Nephron (organoid): ENCODE data around the gene ACACB.

Experiments used
- H3K27ac Mint-ChIP-seq, 3 experiments: 2 replicates each; pipeline ENCODE4 v1.8.0; 2020; ENCODE audit warnings: mixed read lengths in 3 of 3, mild to moderate bottlenecking in 2 of 3, moderate library complexity in 1 of 3
- H3K27me3 Mint-ChIP-seq: 2 replicates; pipeline ENCODE4 v1.8.0; 2021; ENCODE audit warnings: low read depth, mild to moderate bottlenecking, moderate library complexity, mixed read lengths
- H3K36me3 Mint-ChIP-seq: 2 replicates; pipeline ENCODE4 v1.8.0; 2020; ENCODE audit warnings: low read depth, mixed read lengths
- H3K4me1 Mint-ChIP-seq: 2 replicates; pipeline ENCODE4 v1.8.0; 2020; ENCODE audit warnings: mixed read lengths
- H3K4me3 Mint-ChIP-seq, 3 experiments: 2 replicates each; pipeline ENCODE4 v1.8.0; 2020; ENCODE audit warnings: mild to moderate bottlenecking in 3 of 3, mixed read lengths in 3 of 3, moderate library complexity in 2 of 3
- H3K9me3 Mint-ChIP-seq: 2 replicates; pipeline ENCODE4 v1.8.0; 2020; ENCODE audit warnings: mixed read lengths
- CTCF ChIP-seq, 3 experiments: fragments of 200-600 bp; sonication (generic); IDR thresholded peaks; one replicate each; pipeline ENCODE4 v1.5.0; 2021; ENCODE audit warnings: antibody characterized with exemption in 3 of 3; ENCODE audit not compliant: unreplicated experiment in 3 of 3

The ACACB gene

DNA sequence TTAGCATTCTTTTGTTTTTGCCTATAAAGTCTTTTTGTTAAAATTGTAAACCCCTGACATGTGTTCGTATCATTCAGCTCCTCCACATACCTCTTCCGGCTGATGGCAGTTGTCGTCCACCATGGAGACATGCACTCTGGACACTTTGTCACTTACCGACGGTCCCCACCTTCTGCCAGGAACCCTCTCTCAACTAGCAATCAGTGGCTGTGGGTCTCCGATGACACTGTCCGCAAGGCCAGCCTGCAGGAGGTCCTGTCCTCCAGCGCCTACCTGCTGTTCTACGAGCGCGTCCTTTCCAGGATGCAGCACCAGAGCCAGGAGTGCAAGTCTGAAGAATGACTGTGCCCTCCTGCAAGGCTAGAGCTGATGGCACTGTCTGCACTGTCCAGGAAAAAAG lies 30.8 kb upstream of the ACACB start:
- H3K27ac Mint-ChIP-seq = no peak overlapping the region

DNA sequence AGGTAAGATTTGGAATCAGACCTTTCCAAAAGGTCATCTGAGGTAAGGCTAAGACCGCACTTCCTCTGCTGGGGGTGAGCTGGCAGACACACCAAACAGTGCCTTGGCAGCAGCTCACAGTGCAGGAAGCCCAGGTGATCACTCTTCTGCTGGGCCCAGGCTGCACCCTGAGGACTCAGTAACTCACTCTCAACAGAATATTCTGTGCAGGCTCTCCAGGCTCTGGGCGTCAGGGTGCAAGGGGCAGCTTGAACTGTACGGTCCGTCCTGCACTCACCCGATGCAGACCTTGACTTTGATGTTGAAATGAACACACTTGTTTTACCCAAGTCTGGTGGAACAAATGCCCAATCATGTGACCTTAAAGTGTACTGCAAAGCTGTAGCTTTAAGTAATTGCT lies 29.1 kb upstream of the ACACB start:
- Mint-ChIP-seq H3K9me3 (no peaks in the 10 kb centered on the region), H3K4me1 (peaks cover 7% of the 10 kb centered on the region), H3K27me3 (no peaks in the 10 kb centered on the region), H3K27ac (no peak overlapping the region), H3K4me3 (no peak overlapping the region), H3K36me3 (peaks cover 53% of the 10 kb centered on the region)
- no peak for TF ChIP-seq CTCF (IDR thresholded peaks at IDR 0.05; ENCODE audit: unreplicated experiment in 3 of 3)

More for the DNA sequence above, 30.8 kb upstream of the ACACB start:
- Mint-ChIP-seq H3K4me3 (no peak overlapping the region), H3K4me1 (no peaks in the 10 kb centered on the region), H3K9me3 (no peaks in the 10 kb centered on the region), H3K27me3 (no peaks in the 10 kb centered on the region), H3K36me3 (peaks cover 62% of the 10 kb centered on the region)
- no peak for TF ChIP-seq CTCF (IDR thresholded peaks at IDR 0.05; ENCODE audit: unreplicated experiment in 3 of 3)

- Mint-ChIP-seq H3K9me3 (no peaks in the 10 kb centered on the region), H3K4me3 (no peak overlapping the region), H3K27ac (no peak overlapping the region), H3K27me3 (no peaks in the 10 kb centered on the region), H3K4me1 (peaks cover 21% of the 10 kb centered on the region), H3K36me3 (peaks cover 45% of the 10 kb centered on the region)
- TF ChIP-seq CTCF (IDR thresholded peaks at IDR 0.05; ENCODE audit: unreplicated experiment in 3 of 3) = no peak
Measured at GRCh38 chr12:109088818-109089217, 27.6 kb upstream of the ACACB start.

DNA sequence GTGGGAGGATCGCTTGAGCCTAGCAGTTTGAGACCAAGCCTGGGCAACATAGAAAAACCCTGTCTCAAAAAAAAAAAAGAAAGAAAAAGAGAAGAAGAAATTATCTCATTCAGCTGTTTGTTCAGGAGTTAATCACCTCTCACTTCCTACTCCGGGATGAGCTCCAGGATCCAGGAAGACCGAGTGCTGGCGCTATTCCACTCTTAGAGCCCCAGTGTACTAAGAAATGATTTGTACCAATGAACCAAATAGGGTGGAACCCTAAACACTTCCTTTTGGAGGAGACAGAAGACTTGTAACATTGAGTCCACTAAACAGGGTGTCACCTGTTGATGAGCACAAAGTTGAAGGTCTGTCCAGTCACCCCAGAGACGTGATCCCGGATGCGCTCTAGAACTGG lies 26.7 kb upstream of the ACACB start:
- Mint-ChIP-seq H3K9me3 (no peaks in the 10 kb centered on the region), H3K36me3 (peaks cover 41% of the 10 kb centered on the region), H3K27me3 (no peaks in the 10 kb centered on the region), H3K27ac (no peak overlapping the region), H3K4me3 (peak overlapping the region in 2 of 3 experiments; percentile 19 to 37), H3K4me1 (peaks cover 21% of the 10 kb centered on the region)
- TF ChIP-seq CTCF (IDR thresholded peaks at IDR 0.05; ENCODE audit: unreplicated experiment in 3 of 3) = no peak

DNA sequence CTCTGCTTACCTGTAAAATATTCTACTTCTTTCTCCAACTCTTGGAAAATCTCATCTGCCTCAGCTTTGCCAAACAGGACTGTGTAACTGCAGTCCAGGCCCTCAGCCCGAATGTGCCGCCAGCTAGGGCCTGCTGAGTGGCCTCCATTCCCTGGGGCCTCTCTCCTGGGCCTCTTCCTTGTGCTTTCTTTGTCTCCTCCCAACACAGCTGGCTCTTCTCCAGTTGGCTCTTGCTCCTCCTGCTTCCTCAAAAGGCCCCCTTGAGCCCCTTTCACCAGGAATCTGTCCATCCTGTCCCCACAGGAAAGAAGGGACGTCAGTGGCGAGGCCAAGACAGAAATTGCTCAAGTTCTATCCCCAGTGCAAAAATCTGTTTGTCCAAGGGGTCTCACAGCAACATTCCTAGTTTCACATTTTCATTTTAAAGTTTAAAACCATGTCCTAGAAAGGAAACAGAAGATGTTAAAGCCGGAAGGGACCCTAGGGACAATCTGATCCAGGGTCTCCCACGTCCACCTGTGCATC lies 23.8 kb upstream of the ACACB start:
- H3K4me1 Mint-ChIP-seq = peaks cover 21% of the 10 kb centered on the region
- TF ChIP-seq CTCF (IDR thresholded peaks at IDR 0.05; ENCODE audit: unreplicated experiment in 3 of 3) = no peak
- H3K27me3 Mint-ChIP-seq = no peaks in the 10 kb centered on the region

More for the DNA sequence above, 23.8 kb upstream of the ACACB start:
- Mint-ChIP-seq H3K36me3 (peaks cover 25% of the 10 kb centered on the region), H3K4me3 (peak overlapping the region; percentile 86 to 94 (median 86)), H3K27ac (peak overlapping the region; percentile 65 to 92 (median 72)), H3K9me3 (no peaks in the 10 kb centered on the region)
